Superior temporal gyrus (tissue), 1 donor: ENCODE data around the gene SLC1A5.
A peak's percentile ranks its signal among the peaks of the same experiment; 100 is the strongest.
"Not testable (repeated sequence)": the region's sequence is repeated elsewhere in the genome, so short reads cannot be mapped to it uniquely, and the experiment has no call there.

Experiments used
- DNase-seq: peaks from one replicate; pipeline ENCODE4 v3.0.0-alpha.2; 2016; ENCODE audit errors: extremely low spot score

Gene SLC1A5

GRCh38 chr19:46788262-46788967 is at the start of gene SLC1A5:
SLC1A5 (minus strand) TSS chr19:46788594; CDS start chr19:46787965, 629 bp downstream.
- peak; percentile 33 for DNase-seq

DNA sequence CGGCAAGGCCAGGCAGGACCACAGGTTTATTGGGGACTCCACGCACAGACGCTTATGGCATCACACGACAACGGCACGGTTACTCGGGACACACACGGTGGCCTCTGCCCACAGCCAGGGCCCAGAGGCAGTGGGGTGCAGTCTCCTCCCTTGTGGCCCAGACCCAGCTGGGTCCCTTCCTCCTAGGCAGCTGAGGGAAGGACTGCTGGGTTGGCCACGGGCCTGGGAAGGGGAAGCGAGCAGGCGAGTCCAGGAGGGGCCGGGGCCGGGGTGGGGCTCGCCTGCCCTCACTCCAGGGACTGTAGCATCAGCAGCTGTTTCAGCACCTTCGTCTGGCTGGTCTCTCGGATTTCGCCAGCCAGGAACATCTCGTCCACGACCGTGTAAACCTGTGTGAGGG is 49.8 kb upstream of the SLC1A5 start:
- no peak for DNase-seq

GRCh38 chr19:46834984-46835383 is 46.6 kb upstream of the SLC1A5 start:
- DNase-seq = no peak

DNA sequence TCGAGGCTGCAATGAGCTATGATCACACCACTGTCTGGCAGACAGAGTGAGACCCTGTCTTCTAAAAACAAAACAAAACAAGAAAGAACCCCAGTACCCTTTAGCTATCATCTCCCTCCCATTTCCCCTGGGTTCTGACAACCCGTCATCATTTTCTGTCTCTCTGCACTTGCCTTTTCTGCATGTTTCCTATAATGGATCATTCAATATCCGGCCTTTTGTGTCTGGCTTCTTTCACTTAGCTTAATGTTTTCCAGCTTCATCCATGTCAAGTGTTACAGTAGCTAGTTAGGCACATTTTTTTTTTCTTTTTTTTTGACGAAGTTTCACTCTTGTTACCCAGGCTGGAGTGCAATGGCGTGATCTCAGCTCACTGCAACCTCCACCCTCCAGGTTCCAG is 45.7 kb upstream of the SLC1A5 start:
- no peak for DNase-seq

- no peak for DNase-seq
Measured at GRCh38 chr19:46830864-46831263, 42.5 kb upstream of the SLC1A5 start.

- DNase-seq = no peak
Measured at GRCh38 chr19:46828484-46828883, 40.1 kb upstream of the SLC1A5 start.

- DNase-seq = no peak
Measured at GRCh38 chr19:46825731-46826055, 37.3 kb upstream of the SLC1A5 start.

- DNase-seq = no peak
Measured at GRCh38 chr19:46824890-46825730, 36.7 kb upstream of the SLC1A5 start.

DNA sequence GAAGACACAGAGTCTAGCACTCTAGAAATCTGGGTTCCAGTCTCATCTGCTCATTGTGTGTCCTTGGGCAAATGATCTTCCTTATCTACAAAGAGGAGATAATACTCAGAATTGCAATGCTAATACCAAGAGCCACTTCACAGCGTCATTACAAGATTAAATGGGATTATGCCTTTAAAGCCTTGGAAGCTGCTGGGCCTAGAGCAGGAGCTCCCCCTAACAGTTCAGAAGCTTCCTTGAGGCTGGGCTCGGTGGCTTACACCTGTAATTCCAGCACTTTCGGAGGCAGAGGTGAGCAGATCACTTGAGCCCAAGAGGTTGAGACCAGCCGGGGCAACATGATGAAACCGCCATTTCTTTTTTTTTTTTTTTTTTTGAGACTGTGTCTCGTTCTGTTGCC is 34.7 kb upstream of the SLC1A5 start:
- no peak for DNase-seq

DNA sequence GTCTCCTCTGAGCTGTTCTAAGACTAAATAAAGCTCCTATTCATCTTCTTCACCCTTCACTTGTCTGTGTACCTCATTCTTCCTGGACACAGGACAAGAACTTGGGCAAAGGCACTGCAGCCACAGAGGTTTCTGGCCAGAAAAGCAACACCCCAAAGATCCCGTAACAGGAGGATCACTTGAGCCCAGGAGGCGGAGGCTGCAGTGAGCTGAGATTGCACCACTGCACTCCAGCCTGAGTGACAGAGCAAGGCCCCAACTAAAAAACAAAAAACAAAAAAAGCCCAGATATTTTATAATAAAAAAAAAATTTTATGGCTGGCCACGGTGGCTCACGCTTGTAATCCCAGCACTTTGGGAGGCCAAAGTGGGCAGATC is 34.0 kb upstream of the SLC1A5 start:
- not testable (repeated sequence) for DNase-seq

GRCh38 chr19:46821512-46822409 is 33.4 kb upstream of the SLC1A5 start:
- no peak for DNase-seq

- no peak for DNase-seq
Measured at GRCh38 chr19:46818812-46819211, 30.4 kb upstream of the SLC1A5 start.

- DNase-seq = no peak
Measured at GRCh38 chr19:46815833-46816627, 27.6 kb upstream of the SLC1A5 start.

- no peak for DNase-seq
Measured at GRCh38 chr19:46813839-46814358, 25.5 kb upstream of the SLC1A5 start.

GRCh38 chr19:46812977-46813838 is 24.8 kb upstream of the SLC1A5 start:
- DNase-seq = no peak

- DNase-seq = no peak
Measured at GRCh38 chr19:46809534-46810272, 21.3 kb upstream of the SLC1A5 start.

DNA sequence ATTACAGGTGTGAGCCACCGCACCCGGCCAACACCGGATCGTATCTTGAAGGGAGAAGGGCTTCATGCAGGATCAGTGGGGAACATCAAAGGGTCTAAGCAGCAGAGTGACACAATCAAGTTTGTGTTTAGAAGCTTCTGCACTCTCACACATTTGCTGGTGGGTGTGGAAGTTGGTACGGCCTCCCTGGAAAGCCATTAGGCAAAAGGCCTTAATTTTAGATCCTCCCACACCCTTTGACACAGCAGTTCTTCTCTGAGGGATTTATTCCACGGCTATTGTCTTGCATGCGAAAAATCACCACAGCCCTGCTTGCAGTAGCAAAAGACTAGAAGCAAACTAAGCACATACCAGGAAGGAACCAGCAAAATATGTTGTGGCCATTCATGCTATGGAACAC is 18.3 kb upstream of the SLC1A5 start:
- no peak for DNase-seq

DNA sequence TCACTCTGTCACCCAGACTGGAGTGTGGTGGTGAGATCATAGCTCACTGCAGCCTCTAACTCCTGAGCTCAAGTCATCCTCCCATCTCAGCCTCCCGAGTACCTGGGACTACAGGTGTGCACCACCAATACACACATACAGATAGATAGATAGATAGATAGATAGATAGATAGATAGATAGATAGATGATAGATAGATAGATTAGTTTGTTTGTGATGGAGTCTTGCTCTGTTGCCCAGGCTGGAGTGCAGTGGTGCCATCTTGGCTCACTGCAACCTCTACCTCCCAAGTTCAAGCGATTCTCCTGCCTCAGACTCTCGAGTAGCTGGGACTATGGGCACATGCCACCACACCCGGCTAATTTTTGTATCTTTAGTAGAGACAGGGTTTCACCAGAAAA is 16.0 kb upstream of the SLC1A5 start:
- not testable (repeated sequence) for DNase-seq

DNA sequence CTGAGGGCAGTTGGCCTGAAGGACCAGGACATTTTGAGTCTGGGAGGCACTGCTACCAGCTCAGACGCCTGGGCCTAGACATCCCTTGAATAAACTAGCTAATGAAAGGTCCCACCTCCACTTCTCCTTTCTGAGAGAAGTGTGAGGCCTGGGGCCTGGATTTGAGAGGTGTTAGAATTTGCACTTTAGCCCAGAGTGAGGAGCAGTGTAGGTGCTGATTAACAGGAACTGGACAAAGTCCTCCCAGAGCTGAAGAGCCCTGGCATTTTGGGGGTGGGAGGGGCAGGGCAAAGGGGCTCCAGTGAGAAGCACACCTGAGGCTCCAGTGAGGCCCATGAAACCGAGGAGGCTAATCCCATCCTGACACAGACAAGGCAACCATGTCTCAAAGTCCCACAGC is 15.2 kb upstream of the SLC1A5 start:
- DNase-seq = no peak

GRCh38 chr19:46802152-46802551 is 13.8 kb upstream of the SLC1A5 start:
- no peak for DNase-seq
